ENCODE results near the gene ARHGAP24. TPM values are rescaled to one million over a fixed set of nuclear protein-coding genes. Genes with fewer than 3 reads are reported as not detected.

Gene ARHGAP24
- total RNA-seq, 2 experiments from 2014 or later: 0.28 TPM; not detected in 1

GRCh38 chr4:85777908-85778631 lies 303.1 kb downstream of the ARHGAP24 start:
- Mint-ChIP-seq H3K27me3 (peaks cover 2% of the 10 kb centered on the region), H3K4me3 (no peak overlapping the region), H3K36me3 (no peaks in the 10 kb centered on the region), H3K4me1 (no peaks in the 10 kb centered on the region), H3K27ac (no peak overlapping the region), H3K9me3 (no peaks in the 10 kb centered on the region)
- DNase-seq (no peak), ATAC-seq (ENCODE audit: low read depth) (no peak)
- POLR2A ChIA-PET: interaction anchor here (0.6 kb wide), 1 partner anchor 34 kb away, joined by 3 read pairs; no protein-coding TSS in a partner anchor

GRCh38 chr4:85778632-85779131 lies 303.7 kb downstream of the ARHGAP24 start:
- DNase-seq (no peak), ATAC-seq (ENCODE audit: low read depth) (no peak)
- Mint-ChIP-seq H3K27me3 (peaks cover 2% of the 10 kb centered on the region), H3K9me3 (no peaks in the 10 kb centered on the region), H3K27ac (no peak overlapping the region), H3K36me3 (no peaks in the 10 kb centered on the region), H3K4me3 (no peak overlapping the region), H3K4me1 (no peaks in the 10 kb centered on the region)
- POLR2A ChIA-PET: interaction anchor here (0.6 kb wide), 1 partner anchor 35 kb away, joined by 3 read pairs; no protein-coding TSS in a partner anchor

GRCh38 chr4:85779165-85779564 lies 304.2 kb downstream of the ARHGAP24 start:
- H3K4me1 Mint-ChIP-seq: no peaks in the 10 kb centered on the region
- POLR2A ChIA-PET: no interaction called here
- no peak for DNase-seq
- ATAC-seq (ENCODE audit: low read depth): no peak
- H3K36me3 Mint-ChIP-seq: no peaks in the 10 kb centered on the region
- H3K4me3 Mint-ChIP-seq: no peak overlapping the region
- H3K27ac Mint-ChIP-seq: no peak overlapping the region
- H3K27me3 Mint-ChIP-seq: peaks cover 2% of the 10 kb centered on the region
- H3K9me3 Mint-ChIP-seq: no peaks in the 10 kb centered on the region

- H3K4me3 Mint-ChIP-seq: no peak overlapping the region
- H3K27me3 Mint-ChIP-seq: peaks cover 2% of the 10 kb centered on the region
- ATAC-seq (ENCODE audit: low read depth) (no peak), DNase-seq (no peak)
- H3K9me3 Mint-ChIP-seq: no peaks in the 10 kb centered on the region
- H3K36me3 Mint-ChIP-seq: no peaks in the 10 kb centered on the region
- no peak overlapping the region for H3K27ac Mint-ChIP-seq
- no peaks in the 10 kb centered on the region for H3K4me1 Mint-ChIP-seq
- POLR2A ChIA-PET: no interaction called here
Measured at GRCh38 chr4:85780664-85781063, 305.7 kb downstream of the ARHGAP24 start.

- Mint-ChIP-seq H3K27me3 (peaks cover under 1% of the 10 kb centered on the region), H3K4me1 (no peaks in the 10 kb centered on the region), H3K4me3 (no peak overlapping the region), H3K36me3 (no peaks in the 10 kb centered on the region), H3K9me3 (no peaks in the 10 kb centered on the region), H3K27ac (no peak overlapping the region)
- DNase-seq (no peak), ATAC-seq (ENCODE audit: low read depth) (no peak)
- POLR2A ChIA-PET: no interaction called here
Measured at GRCh38 chr4:85783483-85783882, 308.5 kb downstream of the ARHGAP24 start.

- POLR2A ChIA-PET: no interaction called here
- Mint-ChIP-seq H3K36me3 (no peaks in the 10 kb centered on the region), H3K4me3 (no peak overlapping the region)
Measured at GRCh38 chr4:85783900-85784299, 308.9 kb downstream of the ARHGAP24 start.

GRCh38 chr4:85784348-85784747 lies 309.4 kb downstream of the ARHGAP24 start:
- no peaks in the 10 kb centered on the region for H3K27me3 Mint-ChIP-seq
- H3K9me3 Mint-ChIP-seq: no peaks in the 10 kb centered on the region

More at GRCh38 chr4:85783900-85784299, 308.9 kb downstream of the ARHGAP24 start:
- Mint-ChIP-seq H3K27ac (no peak overlapping the region), H3K27me3 (no peaks in the 10 kb centered on the region), H3K4me1 (no peaks in the 10 kb centered on the region), H3K9me3 (no peaks in the 10 kb centered on the region)
- no peak for ATAC-seq (ENCODE audit: low read depth)
- DNase-seq: no peak

GRCh38 chr4:85784947-85785346 lies 310.0 kb downstream of the ARHGAP24 start:
- POLR2A ChIA-PET: no interaction called here
- ATAC-seq (ENCODE audit: low read depth) (no peak), DNase-seq (no peak)
- Mint-ChIP-seq H3K27ac (no peak overlapping the region), H3K9me3 (no peaks in the 10 kb centered on the region), H3K27me3 (no peaks in the 10 kb centered on the region), H3K4me1 (no peaks in the 10 kb centered on the region), H3K4me3 (no peak overlapping the region), H3K36me3 (no peaks in the 10 kb centered on the region)

More at GRCh38 chr4:85784348-85784747, 309.4 kb downstream of the ARHGAP24 start:
- ATAC-seq (ENCODE audit: low read depth) (no peak), DNase-seq (no peak)
- H3K4me1 Mint-ChIP-seq: no peaks in the 10 kb centered on the region
- POLR2A ChIA-PET: no interaction called here
- no peak overlapping the region for H3K27ac Mint-ChIP-seq
- no peaks in the 10 kb centered on the region for H3K36me3 Mint-ChIP-seq
- no peak overlapping the region for H3K4me3 Mint-ChIP-seq

GRCh38 chr4:85787133-85787532 lies 312.2 kb downstream of the ARHGAP24 start:
- Mint-ChIP-seq H3K27me3 (peaks cover 3% of the 10 kb centered on the region), H3K9me3 (no peaks in the 10 kb centered on the region), H3K4me1 (no peaks in the 10 kb centered on the region), H3K4me3 (no peak overlapping the region), H3K36me3 (no peaks in the 10 kb centered on the region), H3K27ac (no peak overlapping the region)
- ATAC-seq (ENCODE audit: low read depth) (no peak), DNase-seq (no peak)
- POLR2A ChIA-PET: no interaction called here

- H3K27ac Mint-ChIP-seq: no peak overlapping the region
- POLR2A ChIA-PET: no interaction called here
- no peak for DNase-seq
- ATAC-seq (ENCODE audit: low read depth): no peak
- no peaks in the 10 kb centered on the region for H3K9me3 Mint-ChIP-seq
- H3K4me3 Mint-ChIP-seq: no peak overlapping the region
- H3K4me1 Mint-ChIP-seq: no peaks in the 10 kb centered on the region
- peaks cover 3% of the 10 kb centered on the region for H3K27me3 Mint-ChIP-seq
- H3K36me3 Mint-ChIP-seq: no peaks in the 10 kb centered on the region
Measured at GRCh38 chr4:85788604-85789003, 313.7 kb downstream of the ARHGAP24 start.

GRCh38 chr4:85789241-85789640 lies 314.3 kb downstream of the ARHGAP24 start:
- POLR2A ChIA-PET: no interaction called here
- no peak for ATAC-seq (ENCODE audit: low read depth)
- Mint-ChIP-seq H3K36me3 (no peaks in the 10 kb centered on the region), H3K27me3 (peaks cover 3% of the 10 kb centered on the region), H3K4me3 (no peak overlapping the region), H3K4me1 (no peaks in the 10 kb centered on the region), H3K9me3 (no peaks in the 10 kb centered on the region), H3K27ac (no peak overlapping the region)
- DNase-seq: no peak

GRCh38 chr4:85790582-85790981 lies 315.6 kb downstream of the ARHGAP24 start:
- POLR2A ChIA-PET: no interaction called here
- H3K4me1 Mint-ChIP-seq: no peaks in the 10 kb centered on the region
- DNase-seq (no peak), ATAC-seq (ENCODE audit: low read depth) (no peak)
- no peaks in the 10 kb centered on the region for H3K36me3 Mint-ChIP-seq
- H3K27me3 Mint-ChIP-seq: peaks cover 3% of the 10 kb centered on the region
- no peak overlapping the region for H3K27ac Mint-ChIP-seq
- H3K4me3 Mint-ChIP-seq: no peak overlapping the region
- no peaks in the 10 kb centered on the region for H3K9me3 Mint-ChIP-seq

GRCh38 chr4:85792376-85793232 lies 317.7 kb downstream of the ARHGAP24 start:
- Mint-ChIP-seq H3K36me3 (no peaks in the 10 kb centered on the region), H3K4me1 (no peaks in the 10 kb centered on the region), H3K27ac (no peak overlapping the region), H3K9me3 (no peaks in the 10 kb centered on the region), H3K4me3 (no peak overlapping the region), H3K27me3 (peaks cover 3% of the 10 kb centered on the region)
- ATAC-seq (ENCODE audit: low read depth) (no peak), DNase-seq (no peak)
- POLR2A ChIA-PET: no interaction called here

GRCh38 chr4:85793233-85793585 lies 318.3 kb downstream of the ARHGAP24 start:
- Mint-ChIP-seq H3K4me1 (no peaks in the 10 kb centered on the region), H3K4me3 (no peak overlapping the region), H3K36me3 (no peaks in the 10 kb centered on the region), H3K9me3 (no peaks in the 10 kb centered on the region), H3K27ac (no peak overlapping the region), H3K27me3 (peaks cover 3% of the 10 kb centered on the region)
- POLR2A ChIA-PET: no interaction called here
- no peak for DNase-seq
- no peak for ATAC-seq (ENCODE audit: low read depth)

Measured in activated naive CD8-positive, alpha-beta T cell treated with anti-CD3 and anti-CD28 coated beads, Interleukin-2, amount 10 ng/mL, durations not matched to agents 7 days and 5 days (primary cell).